ACC112 (cell line): ENCODE measurements around the gene ERBB4.

Experiments
- H2AFZ ChIP-seq: fragments of 200-600 bp; sonication (generic); one replicate; pipeline ENCODE4 v1.6.0; 2017; ENCODE audit warnings: antibody characterized with exemption, low read length; ENCODE audit not compliant: unreplicated experiment
- H3K27ac ChIP-seq: fragments of 200-600 bp; sonication (generic); 2 replicates; pipeline ENCODE4 v1.5.1; 2014; ENCODE audit warnings: low read depth, mild to moderate bottlenecking, antibody characterized with exemption, low read length, moderate library complexity
- H3K27me3 ChIP-seq: fragments of 200-600 bp; sonication (generic); 2 replicates; pipeline ENCODE4 v1.6.1; 2014; ENCODE audit warnings: mild to moderate bottlenecking, antibody characterized with exemption, low read length, moderate library complexity, mixed read lengths; ENCODE audit not compliant: insufficient read depth
- H3K36me3 ChIP-seq: fragments of 200-600 bp; sonication (generic); 2 replicates; pipeline ENCODE4 v1.6.1; 2016; ENCODE audit warnings: mild to moderate bottlenecking, antibody characterized with exemption, low read length, moderate library complexity, mixed read lengths; ENCODE audit not compliant: insufficient read depth
- H3K4me1 ChIP-seq: fragments of 200-600 bp; sonication (generic); one replicate; pipeline ENCODE4 v1.6.1; 2016; ENCODE audit warnings: low read length, mixed read lengths; ENCODE audit not compliant: insufficient read depth, unreplicated experiment, control insufficient read depth
- H3K4me3 ChIP-seq: fragments of 200-600 bp; sonication (generic); 2 replicates; pipeline ENCODE4 v1.5.1; 2014; ENCODE audit warnings: mild to moderate bottlenecking, low read depth, low read length
- H3K79me2 ChIP-seq: fragments of 200-600 bp; sonication (generic); one replicate; pipeline ENCODE4 v1.6.0; 2016; ENCODE audit warnings: low read length; ENCODE audit not compliant: control insufficient read depth, unreplicated experiment, insufficient read depth

The ERBB4 gene

DNA sequence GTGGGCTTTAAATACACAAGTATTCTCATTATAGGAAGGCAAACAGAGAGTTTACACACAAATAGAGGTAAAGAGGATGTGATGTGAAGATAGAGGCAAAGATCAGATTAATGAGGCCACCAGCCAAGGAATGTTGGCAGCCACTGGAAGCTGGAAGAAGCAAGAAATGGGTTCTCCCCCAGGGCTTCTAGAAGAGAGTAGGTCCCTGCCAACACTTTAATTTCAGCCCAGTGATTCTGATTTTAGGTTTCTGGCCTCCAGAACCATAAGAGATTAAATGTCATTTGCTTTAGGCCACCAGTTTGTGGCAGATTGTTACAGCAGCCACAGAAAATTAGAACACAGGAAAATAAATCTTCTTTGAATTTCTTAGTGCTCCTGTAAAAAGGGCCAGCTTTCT lies 1065.5 kb downstream of the ERBB4 start:
- H3K79me2 ChIP-seq = no peaks in the 10 kb centered on the region
- H3K27me3 ChIP-seq = no peaks in the 10 kb centered on the region
- H3K4me3 ChIP-seq = no peak overlapping the region
- no peak overlapping the region for H2AFZ ChIP-seq
- H3K4me1 ChIP-seq = no peaks in the 10 kb centered on the region
- H3K27ac ChIP-seq = no peak overlapping the region
- H3K36me3 ChIP-seq = no peaks in the 10 kb centered on the region

DNA sequence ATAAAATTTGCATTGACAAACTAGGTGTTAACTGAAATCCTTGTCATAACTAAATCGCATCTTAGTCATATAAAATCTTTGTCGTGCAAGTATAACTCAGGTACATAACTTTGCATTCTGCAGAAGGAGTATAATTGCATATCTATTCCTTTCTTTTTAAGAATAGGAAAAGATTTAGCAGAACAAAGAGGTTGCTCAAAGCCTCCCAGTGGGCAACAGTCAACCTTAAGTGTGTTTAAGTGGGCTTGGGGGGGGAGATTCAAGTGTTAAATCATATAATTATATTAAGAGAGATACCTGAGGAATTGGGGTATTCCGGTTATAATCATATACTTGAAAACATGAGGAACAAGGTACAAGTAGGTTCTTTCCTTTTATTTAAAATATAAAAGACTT lies 1068.9 kb downstream of the ERBB4 start:
- Histone ChIP-seq H3K27ac (no peak overlapping the region), H3K4me1 (no peaks in the 10 kb centered on the region), H3K4me3 (no peak overlapping the region), H3K27me3 (no peaks in the 10 kb centered on the region), H2AFZ (no peak overlapping the region), H3K79me2 (no peaks in the 10 kb centered on the region), H3K36me3 (no peaks in the 10 kb centered on the region)

DNA sequence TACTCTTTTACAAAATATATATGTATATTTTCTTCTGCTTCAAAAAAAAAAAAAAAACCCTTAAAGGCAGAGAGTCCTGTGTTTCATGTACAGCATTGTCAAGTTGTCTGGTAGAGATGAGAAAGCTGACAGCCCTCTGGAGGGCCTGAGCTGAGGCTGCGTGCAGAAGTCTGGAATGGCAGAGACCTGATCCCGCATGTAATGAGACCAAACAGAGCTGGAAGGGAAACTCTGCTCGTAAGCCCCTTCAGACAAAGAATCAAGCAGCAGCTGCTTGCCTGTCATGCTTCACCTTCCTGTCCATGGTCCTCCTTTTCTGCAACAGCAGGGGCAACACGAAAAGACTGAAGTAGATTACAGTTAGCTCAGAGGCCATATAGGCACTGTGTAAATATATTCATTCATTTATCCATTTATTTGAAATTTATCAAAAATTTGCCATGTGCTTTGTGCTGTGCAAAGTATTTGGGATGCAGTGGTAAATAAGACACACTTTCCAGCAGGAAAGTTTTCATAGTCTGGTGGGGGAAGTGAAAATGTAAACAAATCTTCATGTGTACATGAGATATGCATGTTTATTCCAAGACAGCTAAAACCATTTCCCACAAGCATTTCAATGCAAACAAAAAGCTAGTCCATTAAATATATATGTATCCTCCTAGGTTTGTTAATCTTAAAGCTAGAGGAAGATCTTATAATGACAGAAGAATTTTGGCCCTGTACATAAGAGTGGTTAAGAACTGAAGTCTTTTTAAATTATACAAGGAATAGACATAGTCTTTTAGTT lies 1069.5 kb downstream of the ERBB4 start:
- Histone ChIP-seq H3K4me1 (no peaks in the 10 kb centered on the region), H3K79me2 (no peaks in the 10 kb centered on the region), H3K27me3 (no peaks in the 10 kb centered on the region), H3K27ac (no peak overlapping the region), H2AFZ (no peak overlapping the region), H3K36me3 (no peaks in the 10 kb centered on the region), H3K4me3 (no peak overlapping the region)

DNA sequence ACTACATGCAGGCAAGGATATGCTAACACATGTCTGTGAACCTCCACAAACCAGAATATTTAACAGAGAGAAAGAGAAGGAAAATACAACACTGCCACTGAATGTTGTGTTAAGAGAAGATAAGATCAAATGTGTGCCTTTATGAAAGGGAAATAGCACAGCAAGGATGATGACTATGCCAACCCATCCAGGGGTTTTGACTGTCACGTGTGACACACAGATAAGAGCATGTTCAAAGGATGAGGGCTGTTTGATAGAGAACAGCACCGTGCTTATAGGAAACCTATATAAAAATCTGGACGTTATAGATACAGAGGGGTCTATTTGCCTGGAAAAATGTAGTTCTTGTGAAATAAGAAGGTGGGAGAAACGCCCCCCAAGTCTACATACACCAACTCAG lies 1070.4 kb downstream of the ERBB4 start:
- Histone ChIP-seq H3K4me1 (no peaks in the 10 kb centered on the region), H3K27me3 (no peaks in the 10 kb centered on the region), H3K36me3 (no peaks in the 10 kb centered on the region), H2AFZ (no peak overlapping the region), H3K79me2 (no peaks in the 10 kb centered on the region), H3K27ac (no peak overlapping the region), H3K4me3 (no peak overlapping the region)

DNA sequence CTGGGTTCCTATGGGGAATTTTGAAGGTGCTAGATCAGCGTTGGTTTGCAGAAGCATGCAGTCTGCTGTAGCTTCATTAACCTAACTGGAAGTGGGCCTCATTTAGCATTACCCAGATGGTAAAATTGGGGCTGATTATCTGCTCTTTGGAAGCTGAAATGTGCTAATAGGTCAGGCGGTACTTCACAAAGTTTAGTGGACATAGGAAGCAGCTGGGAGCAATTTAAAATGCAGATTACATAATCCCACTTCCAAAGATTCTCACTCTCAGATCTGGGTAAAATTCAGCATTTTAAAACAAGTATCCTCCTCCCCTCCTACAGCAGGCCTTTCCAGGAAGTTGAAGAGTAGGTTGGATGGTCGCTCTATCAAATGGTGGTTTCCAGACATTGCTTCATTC lies 1075.2 kb downstream of the ERBB4 start:
- H3K27ac ChIP-seq = no peak overlapping the region
- no peak overlapping the region for H3K4me3 ChIP-seq
- H2AFZ ChIP-seq = no peak overlapping the region
- no peaks in the 10 kb centered on the region for H3K36me3 ChIP-seq
- no peaks in the 10 kb centered on the region for H3K79me2 ChIP-seq
- no peaks in the 10 kb centered on the region for H3K27me3 ChIP-seq
- no peaks in the 10 kb centered on the region for H3K4me1 ChIP-seq

DNA sequence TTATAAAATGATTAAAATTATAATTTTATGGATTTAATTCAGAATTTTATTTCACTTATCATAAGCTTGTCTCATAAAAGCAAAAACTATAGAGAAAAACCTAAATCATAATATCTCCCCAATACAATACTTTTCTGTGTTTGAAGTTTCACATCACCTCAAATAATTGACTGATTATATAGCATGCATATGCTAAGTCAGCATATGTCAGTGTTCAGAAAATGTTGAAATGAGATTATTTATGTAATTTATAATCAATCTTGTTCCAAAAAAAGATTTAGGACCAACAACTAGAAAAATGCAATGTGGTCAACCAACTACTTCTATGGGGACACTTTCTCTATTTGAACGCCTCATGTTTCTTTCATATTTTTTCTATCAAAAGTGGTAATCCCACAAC lies 1079.6 kb downstream of the ERBB4 start:
- Histone ChIP-seq H3K27ac (no peak overlapping the region), H3K4me3 (no peak overlapping the region), H3K27me3 (no peaks in the 10 kb centered on the region), H3K79me2 (no peaks in the 10 kb centered on the region), H2AFZ (no peak overlapping the region), H3K36me3 (no peaks in the 10 kb centered on the region), H3K4me1 (peaks cover 6% of the 10 kb centered on the region)

DNA sequence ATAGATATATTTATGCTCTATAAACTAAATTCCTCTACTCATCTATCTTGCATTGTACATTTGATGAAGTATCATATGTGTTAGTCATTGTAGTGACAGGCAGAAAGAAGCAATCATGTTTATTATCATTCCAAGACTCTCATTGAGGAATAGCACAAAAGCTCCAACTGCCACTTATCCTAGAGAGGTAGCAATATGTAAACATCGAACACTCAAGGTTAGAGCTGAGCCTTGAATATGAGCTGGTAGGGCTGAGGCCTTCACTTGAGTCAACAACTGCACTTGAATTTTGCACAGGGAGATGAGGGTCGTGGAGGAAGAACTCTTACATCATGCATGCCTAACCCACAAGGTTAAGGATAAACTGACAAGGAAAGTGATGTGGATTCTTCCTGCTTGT lies 1081.3 kb downstream of the ERBB4 start:
- Histone ChIP-seq H3K79me2 (no peaks in the 10 kb centered on the region), H3K36me3 (no peaks in the 10 kb centered on the region), H3K27me3 (no peaks in the 10 kb centered on the region), H2AFZ (no peak overlapping the region), H3K4me1 (peaks cover 6% of the 10 kb centered on the region), H3K27ac (no peak overlapping the region), H3K4me3 (no peak overlapping the region)

DNA sequence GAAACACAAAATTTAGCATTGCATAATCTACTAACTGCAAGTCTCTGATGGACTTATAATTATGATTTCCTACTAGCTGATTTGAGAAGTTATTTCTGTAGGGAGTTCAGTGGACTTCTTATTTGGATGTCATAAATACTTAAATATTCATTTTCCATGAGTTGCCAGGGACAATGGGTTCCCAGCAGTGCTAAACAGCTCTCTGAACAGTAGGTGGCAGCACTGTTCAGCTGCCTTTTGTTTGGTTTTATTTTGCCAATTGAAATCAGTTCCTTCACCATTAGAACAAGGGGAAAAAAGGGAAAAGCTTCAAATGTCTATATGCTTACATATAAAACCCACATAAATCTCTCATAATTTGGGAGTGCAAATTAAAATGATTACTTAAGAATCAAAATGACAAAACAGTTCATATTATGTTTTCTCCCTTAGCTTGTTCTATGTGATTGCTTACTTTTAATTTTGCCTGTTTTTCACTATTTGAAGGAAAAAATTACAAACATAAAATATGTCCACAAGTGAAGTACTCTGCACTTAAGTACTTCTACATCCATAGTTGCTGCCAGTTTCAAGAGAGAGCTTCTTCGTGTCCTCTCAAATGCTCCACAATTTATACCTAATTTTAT lies 1083.3 kb downstream of the ERBB4 start:
- Histone ChIP-seq H3K36me3 (no peaks in the 10 kb centered on the region), H3K27ac (no peak overlapping the region), H2AFZ (peak overlapping the region; percentile 44), H3K79me2 (no peaks in the 10 kb centered on the region), H3K4me3 (peak overlapping the region; percentile 60), H3K27me3 (no peaks in the 10 kb centered on the region), H3K4me1 (peaks cover 6% of the 10 kb centered on the region)

DNA sequence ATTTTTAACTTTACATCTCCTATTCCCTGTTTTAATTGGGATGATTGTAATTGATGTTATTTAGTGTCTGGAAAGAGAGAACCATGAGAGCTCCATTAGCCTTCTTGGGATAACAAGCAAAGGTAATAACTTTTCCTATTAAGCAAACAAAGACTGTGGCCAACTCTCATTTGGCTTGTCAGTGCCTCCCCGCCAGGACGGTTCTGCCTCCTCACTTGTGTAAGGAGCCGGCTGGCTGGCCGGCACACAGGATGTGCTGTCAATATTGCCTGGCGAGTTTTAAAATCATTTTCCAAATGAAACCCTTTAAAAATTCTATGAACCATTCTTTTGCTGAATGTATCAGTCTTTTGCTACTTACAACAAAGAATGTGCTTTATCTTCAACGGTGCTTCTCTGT lies 1083.9 kb downstream of the ERBB4 start:
- Histone ChIP-seq H3K79me2 (no peaks in the 10 kb centered on the region), H3K27ac (no peak overlapping the region), H3K4me3 (peak overlapping the region; percentile 60), H3K4me1 (peaks cover 6% of the 10 kb centered on the region), H2AFZ (peak overlapping the region; percentile 44), H3K27me3 (no peaks in the 10 kb centered on the region), H3K36me3 (no peaks in the 10 kb centered on the region)

DNA sequence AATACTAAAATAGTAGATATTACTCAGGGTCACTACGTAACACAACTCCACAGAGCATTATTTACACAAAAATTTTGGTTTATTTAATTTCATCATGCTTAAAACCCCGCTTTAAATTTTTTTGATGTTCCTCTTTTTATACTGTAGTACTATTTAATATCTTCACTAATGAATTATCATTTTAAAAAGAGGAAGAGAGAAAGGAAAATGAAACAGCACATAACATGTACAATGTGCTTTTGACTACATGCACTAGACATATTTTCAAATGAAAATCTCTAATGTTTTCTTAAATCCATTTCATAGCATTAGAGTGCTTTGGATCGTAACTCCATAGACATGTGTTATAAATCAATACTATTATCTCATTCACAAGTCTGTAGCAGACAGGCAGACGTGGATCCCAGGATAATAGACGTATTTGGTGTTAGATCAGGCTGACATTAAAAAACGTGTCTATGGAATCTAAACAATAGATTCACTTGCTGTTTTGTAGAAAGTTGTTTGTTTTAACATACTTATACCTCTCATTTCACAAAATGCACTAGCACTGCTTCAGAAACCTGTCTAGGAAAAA lies 1085.2 kb downstream of the ERBB4 start:
- no peaks in the 10 kb centered on the region for H3K27me3 ChIP-seq
- H2AFZ ChIP-seq = peak overlapping the region; percentile 45
- no peaks in the 10 kb centered on the region for H3K36me3 ChIP-seq
- H3K4me1 ChIP-seq = peaks cover 6% of the 10 kb centered on the region
- H3K79me2 ChIP-seq = no peaks in the 10 kb centered on the region
- H3K4me3 ChIP-seq = no peak overlapping the region
- no peak overlapping the region for H3K27ac ChIP-seq

DNA sequence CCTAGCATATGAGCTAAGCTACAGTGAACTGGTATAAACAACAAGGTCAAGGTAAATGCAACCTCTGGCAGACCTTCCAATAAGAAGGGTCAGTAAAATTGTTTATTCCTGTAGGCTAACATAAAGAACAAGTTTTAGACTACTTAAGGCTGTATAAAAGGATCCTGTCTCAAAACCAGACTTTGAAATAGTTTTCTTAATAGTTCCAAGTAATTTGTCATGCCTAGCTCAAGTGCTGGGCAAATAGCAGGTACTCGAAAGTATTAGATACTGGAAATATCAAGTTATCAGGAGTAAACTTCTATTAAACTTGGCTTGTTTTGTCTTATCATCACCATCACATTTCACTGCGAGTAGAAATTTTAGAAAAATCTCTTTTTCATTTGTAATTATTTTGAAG lies 1087.0 kb downstream of the ERBB4 start:
- no peak overlapping the region for H3K4me3 ChIP-seq
- H3K27ac ChIP-seq = no peak overlapping the region
- peaks cover 6% of the 10 kb centered on the region for H3K4me1 ChIP-seq

More for the DNA sequence above, 1087.0 kb downstream of the ERBB4 start:
- Histone ChIP-seq H2AFZ (no peak overlapping the region), H3K36me3 (no peaks in the 10 kb centered on the region), H3K79me2 (no peaks in the 10 kb centered on the region), H3K27me3 (no peaks in the 10 kb centered on the region)
